SK-N-MC (cell line): ENCODE measurements around the gene CTNNA2.

Experiments used
- EZH2 ChIP-seq: fragments of 200-600 bp; sonication (generic); IDR thresholded peaks from one replicate; pipeline ENCODE4 v1.6.1; 2017; ENCODE audit warnings: antibody characterized with exemption
- FOXP2 ChIP-seq: optimal IDR thresholded peaks from 2 replicates; pipeline ENCODE3; 2011; ENCODE audit warnings: mild to moderate bottlenecking, moderate library complexity; ENCODE audit not compliant: insufficient read depth; ENCODE audit errors: extremely low read length, control extremely low read depth
- POLR2AphosphoS5 ChIP-seq: IDR thresholded peaks from 2 replicates; pipeline ENCODE4 v1.6.1; 2012; ENCODE audit warnings: mild to moderate bottlenecking, low read depth, low read length, borderline replicate concordance

GRCh38 chr2:79686884-79687283 is 174.0 kb downstream of the CTNNA2 start:
- TF ChIP-seq POLR2AphosphoS5: no peak
- no peak for TF ChIP-seq EZH2
- no peak for TF ChIP-seq FOXP2
